Measurements from ENCODE around the gene SHOC2.

Gene SHOC2

DNA sequence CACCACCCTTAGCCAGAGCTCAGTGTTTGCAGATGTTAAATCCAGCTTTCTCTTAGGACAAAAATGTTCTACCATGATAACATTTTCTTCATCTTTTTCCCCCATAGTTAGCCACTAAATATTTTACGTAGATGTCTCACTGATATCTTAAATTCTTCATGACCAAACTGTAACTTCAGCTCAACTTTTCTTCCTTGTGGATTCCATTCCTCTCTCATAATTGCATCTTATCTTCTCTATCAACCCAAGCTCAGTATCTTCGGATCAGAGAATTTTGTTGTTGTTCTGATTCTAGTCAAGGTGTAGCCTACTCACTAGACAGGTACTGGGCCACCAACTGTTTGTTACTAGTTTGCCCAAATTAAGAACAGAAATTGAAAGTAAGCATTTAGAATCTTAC is 60.2 kb downstream of the SHOC2 start:
- no peak for DNase-seq (ENCODE audit: low read depth in 1 of 2, low spot score in 1 of 2)

DNA sequence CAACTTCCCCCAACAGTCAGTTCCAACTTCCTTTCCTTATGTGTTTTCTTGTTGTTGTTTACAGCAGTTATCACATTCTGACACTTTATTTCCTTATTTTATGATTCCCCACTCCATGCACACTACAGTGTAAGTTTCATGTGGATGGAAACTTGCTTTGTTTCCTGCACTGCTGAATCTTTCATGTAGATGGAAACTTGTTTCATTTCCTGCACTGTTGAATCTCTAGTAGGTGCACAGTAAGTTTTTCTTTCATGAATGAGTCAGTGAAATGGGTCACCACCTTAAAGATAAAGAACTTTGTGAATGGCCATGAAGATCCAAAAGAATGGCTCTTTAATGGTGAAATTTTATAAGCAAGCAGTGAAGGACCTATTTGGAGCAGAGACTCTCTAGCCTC is 61.4 kb downstream of the SHOC2 start:
- DNase-seq (ENCODE audit: low read depth in 1 of 2, low spot score in 1 of 2), result no peak

DNA sequence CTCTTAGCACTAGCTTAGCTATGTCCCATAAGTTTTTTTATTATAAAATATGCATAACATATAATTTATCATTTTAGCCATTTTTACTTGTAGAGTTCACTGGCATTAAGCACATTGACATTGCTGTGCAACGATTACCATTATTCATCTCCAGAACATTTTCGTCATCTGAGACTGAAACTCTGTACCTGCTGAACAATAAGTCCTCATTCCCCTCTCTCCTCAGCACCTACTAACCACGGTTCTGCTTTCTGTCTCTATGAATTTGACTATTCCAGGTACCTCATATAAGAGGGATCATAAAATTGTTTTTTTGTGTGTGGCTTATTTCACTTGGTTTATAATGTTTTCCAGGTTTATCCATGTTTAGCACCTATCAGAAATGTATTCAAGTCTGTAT is 64.1 kb downstream of the SHOC2 start:
- DNase-seq (ENCODE audit: low read depth in 1 of 2, low spot score in 1 of 2), result no peak

DNA sequence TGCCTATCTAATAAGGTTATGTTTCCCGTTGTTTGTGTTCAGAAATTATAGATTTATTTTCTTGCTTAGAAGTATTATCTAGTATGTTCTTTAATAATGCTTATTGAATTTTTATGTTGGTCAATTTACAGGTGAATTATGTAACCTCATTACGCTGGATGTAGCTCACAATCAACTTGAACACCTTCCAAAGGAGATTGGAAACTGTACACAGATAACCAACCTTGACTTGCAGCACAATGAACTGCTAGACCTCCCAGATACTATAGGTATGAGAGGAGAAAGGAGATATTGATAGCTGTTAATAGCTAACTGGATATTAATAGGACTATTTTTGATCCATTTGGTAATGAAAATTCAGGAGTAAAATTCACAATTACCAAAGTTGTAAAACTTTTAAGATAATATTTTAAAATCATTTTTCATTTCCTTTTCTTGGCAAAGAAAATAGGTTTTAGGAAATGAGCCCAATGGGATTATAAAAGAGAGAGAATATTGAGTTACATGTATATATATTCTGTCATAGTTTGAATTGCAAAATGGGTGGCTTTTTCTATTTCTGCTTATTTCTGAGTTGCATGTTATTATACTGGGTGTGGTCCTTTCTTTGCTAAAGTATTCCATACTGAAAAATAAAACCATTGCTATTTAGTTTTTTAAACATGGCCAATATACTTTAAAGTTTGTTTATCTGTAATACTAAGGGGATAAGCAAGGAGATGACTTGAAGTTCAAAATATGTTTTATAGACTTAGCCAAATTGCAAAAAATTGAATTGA is 66.3 kb downstream of the SHOC2 start:
- no peak for DNase-seq (ENCODE audit: low read depth in 1 of 2, low spot score in 1 of 2)

DNA sequence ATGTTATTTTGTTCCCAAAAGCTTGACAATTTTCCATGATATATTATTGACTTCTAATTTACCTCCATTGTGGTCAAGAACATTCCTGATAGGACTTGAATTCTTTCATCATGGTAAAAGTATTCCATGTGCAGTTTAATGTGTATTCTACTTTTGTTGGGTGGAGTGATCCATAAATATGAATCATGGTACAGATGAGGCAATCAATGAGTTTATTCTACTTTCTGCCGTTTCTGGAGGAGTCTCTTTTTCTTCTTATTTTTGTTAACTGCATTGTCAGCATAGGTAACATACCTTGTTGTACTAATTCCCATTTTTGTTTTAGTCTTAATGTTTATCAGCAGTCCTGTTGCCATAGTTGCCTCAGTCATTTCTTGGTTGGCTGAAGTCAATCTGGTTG is 69.6 kb downstream of the SHOC2 start:
- no peak for DNase-seq (ENCODE audit: low read depth in 1 of 2, low spot score in 1 of 2)

DNA sequence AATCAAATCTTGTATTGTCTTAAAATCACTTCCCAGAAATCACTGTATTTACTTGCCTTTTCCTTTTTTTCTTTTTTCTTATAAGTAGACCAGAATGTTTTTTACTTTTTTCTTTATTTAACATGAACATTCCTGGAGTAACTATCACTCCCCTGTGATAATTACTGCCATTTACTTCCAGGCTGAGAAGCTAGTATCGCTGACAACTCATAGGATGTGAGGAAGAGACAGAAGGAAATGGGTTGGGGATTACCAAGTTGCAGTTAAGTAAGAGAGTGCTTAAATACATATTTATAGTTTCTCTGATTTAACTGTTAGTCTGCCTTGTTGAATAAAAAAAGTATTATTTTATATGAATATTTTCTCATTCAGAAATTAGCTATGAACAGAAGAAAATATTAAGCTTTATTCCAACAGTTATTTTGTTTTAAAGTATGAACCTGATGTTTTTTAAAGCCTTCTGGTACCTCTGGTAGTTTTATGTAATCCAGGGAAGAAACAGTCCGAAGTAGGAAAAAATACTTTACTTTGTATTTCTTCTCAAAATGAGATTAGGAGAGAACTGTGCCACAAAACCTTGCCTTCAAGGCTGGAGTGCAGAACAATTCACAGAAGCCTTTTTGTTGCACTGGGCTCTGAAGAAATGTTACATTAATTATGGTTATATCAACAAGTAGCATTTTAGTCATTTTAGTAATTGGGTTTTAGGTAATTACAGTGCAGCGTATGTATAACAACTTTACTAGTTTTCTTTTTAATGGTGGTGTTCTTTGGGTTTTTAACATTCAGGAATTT is 72.8 kb downstream of the SHOC2 start:
- no peak for DNase-seq (ENCODE audit: low read depth in 1 of 2, low spot score in 1 of 2)

DNA sequence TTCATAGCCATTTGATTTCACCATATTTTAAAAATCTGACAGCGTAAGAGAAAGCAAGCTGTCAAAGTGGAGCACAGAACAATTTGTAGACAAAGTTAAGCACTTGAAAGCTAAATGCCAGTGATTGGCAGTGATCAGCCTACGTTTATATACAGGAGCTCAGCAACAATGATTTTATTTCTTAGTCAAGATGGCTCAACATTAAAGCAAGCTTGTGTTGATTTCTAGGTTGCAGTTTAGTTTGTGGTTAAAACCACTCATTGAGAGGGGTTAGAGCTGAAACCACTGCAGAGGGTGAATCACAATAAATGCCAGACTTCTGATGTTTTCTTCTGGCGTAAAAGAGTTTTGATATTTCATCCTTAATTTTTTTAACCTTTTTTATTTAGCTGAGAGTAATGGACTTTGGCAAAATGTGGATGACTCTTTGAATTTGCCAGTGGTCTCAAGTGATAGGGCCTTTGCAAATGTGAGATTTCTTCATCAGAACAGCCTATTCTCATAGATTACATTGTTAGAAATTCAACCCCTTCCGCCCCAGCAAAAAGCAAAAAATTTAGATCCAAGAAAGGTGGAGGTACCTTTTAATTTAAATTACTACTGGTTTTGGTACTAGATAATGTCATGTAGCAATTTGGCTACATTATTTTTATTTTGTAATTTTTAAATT is 73.8 kb downstream of the SHOC2 start:
- DNase-seq (ENCODE audit: low read depth in 1 of 2, low spot score in 1 of 2), result no peak

DNA sequence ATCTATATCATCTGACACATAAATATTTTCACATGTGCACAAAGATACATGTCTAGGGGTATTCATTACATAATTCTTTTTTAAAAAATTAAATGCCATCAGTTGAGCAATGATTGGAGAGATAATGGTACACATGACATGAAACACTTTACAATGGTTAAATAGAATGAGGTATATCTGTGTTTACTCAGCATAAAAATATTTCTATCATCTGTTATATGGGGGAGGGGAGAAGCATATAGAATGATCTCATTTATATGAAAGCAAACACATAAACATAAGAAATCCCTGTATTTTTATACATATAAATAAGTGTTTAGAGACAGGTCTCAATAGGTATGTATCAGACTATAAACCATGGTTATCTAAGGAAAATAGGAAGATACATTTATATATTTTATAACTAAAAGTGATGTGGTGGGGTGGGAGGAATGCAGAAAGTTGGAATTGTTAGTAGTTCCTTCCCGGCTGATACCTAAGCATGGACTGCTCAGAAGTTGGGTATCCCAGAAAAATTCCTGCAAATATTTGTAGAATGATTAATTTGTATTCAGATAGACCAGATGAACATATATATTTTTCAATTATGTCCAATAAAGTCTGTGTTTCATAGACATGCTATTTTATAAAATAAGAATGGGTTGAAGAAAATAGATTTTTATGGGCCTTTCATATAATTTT is 75.1 kb downstream of the SHOC2 start:
- no peak for DNase-seq (ENCODE audit: low read depth in 1 of 2, low spot score in 1 of 2)

DNA sequence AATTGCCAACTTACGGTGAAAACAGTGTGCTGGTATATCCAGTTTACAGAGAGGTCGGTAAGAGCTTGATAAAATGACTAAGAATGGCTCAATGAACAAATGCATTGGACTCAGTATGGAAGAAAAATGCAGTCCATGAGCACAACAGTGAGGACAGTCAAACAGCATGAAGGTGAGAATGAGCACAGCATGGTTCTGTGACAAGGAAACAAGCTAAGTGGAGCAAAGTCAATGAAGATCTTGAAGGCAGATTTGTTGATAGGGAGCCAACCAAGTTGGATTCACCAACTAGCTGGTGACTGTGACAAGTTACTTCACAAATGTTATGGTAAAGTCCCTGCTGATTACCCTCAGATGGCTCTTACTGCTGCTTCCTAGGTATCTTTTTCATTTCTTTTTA is 75.9 kb downstream of the SHOC2 start:
- DNase-seq (ENCODE audit: low read depth in 1 of 2, low spot score in 1 of 2), result no peak

DNA sequence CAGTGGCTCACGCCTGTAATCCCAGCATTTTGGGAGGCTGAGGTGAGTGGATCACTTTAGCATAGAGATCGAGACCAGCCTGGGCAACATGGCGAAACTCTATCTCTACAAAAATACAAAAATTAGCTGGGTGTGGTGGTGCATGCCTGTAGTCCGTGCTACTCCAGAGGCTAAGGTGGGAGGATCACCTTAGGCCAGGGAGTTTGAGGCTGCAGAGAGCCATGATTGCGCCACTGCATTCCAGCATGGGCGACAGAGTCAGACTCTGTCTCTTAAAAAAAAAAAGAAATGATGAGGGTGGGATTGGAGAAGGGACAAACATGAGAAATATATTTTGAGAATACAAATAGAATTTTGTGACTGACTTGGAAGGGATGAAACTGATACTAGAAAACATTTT is 76.9 kb downstream of the SHOC2 start:
- no peak for DNase-seq (ENCODE audit: low read depth in 1 of 2, low spot score in 1 of 2)

DNA sequence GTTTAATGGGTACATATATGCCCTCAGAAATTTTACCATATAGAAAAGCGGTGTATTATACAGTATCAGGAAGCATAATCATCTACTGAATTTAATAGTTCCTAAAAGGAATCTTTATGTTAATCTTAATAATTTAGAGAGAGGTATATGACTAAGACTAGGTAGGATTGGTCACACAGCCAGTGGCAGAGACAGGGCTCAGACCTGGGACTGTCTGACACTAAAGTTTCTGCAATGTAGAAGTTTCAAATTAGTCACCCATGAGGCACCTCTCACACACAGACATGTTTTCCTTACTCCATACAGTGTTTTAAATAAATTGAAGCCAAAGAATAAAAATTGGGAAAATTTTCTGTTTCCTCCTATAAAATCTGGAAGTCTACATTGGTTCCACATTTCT is 84.6 kb downstream of the SHOC2 start:
- DNase-seq (ENCODE audit: low read depth in 1 of 2, low spot score in 1 of 2), result no peak

DNA sequence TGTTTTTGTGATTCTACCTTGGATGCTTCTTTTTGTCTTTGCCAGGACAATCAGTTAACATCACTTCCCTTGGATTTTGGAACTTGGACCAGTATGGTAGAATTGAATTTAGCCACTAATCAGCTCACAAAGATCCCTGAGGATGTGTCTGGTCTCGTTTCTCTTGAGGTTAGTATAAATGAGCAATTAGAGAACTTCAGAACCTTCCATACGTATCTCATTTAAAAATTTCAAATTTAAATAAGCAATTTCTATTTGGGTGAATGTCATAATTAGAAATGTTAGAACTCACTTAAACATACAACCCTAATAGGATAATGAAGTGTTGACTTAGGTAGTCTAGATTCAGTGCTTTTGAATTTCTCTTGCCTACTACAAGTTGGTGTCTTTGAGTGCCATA is 88.1 kb downstream of the SHOC2 start:
- DNase-seq (ENCODE audit: low read depth in 1 of 2, low spot score in 1 of 2), result no peak

DNA sequence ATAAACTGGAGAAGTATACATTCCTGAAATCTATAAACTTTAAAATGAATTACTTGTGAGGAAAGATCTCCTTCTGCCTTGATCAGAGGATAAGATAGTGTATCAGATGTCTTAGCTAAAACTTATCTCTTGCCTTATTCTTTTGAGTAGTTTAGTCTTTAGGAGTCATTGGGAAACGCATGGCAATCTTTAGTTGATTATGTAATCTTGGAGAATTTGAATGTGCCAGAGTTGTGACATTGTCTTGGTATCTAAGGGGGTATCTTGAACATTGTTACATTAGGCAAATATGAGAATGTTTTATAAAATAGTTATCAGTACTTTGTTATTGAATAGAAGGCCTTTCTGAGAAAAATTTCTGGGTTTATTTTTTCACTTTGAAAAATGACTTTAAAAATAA is 95.8 kb downstream of the SHOC2 start:
- DNase-seq (ENCODE audit: low read depth in 1 of 2, low spot score in 1 of 2), result no peak

DNA sequence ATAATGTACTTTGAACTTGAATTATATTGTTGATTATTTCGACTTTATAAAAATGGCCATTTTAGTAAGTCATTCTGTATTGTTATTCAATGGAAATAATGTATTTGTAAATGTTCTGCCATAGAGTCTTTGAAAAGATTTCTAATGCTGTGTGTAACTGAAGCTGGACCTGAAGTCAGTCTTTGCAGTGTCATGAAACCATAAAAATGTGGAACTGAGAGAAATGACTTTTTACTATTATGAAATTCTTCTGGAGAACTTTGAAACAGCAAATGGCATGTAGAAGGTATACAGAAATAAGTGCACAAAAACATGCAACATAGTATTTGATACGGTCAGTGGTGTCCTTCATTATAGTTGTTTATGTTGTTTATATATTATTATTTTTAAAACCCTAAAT is 97.7 kb downstream of the SHOC2 start:
- no peak for DNase-seq (ENCODE audit: low read depth in 1 of 2, low spot score in 1 of 2)

DNA sequence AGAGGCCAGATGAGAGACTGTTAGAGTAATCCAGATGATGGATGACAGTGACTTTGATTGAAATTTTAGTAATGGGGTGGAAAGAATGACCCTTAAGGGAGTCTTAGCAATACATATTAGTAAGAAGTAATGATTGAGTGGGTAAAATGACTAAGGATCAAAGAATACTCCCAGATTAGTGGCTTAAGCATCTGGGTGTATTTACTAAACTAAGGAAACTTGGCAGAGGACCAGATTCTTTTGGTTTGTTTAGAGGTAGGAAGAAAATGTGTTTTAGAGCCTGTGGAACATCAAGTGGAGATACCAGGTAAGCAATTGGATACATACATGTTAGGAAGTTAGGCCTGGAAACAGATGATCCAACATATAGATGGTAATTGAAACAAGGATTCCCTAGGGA is 98.6 kb downstream of the SHOC2 start:
- no peak for DNase-seq (ENCODE audit: low read depth in 1 of 2, low spot score in 1 of 2)

DNA sequence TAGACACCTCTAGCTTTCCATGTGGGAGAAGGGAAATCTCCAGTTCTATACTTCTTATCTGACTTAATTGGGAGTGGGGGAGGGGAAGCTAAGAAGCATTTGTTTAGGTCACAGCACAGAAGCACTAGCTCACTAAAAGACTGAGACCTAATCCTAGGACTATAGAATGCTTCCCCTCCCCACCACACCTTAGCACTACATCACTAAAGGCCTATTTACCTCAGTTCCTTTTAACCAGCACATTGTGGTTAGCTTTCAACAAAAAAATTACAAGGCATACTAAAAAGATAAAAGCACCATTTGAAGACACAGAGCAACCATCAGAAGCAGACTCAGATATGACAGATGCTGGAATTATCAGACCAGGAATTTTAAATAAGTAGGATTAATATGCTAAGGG is 103.7 kb downstream of the SHOC2 start:
- DNase-seq (ENCODE audit: low read depth in 1 of 2, low spot score in 1 of 2), result no peak

DNA sequence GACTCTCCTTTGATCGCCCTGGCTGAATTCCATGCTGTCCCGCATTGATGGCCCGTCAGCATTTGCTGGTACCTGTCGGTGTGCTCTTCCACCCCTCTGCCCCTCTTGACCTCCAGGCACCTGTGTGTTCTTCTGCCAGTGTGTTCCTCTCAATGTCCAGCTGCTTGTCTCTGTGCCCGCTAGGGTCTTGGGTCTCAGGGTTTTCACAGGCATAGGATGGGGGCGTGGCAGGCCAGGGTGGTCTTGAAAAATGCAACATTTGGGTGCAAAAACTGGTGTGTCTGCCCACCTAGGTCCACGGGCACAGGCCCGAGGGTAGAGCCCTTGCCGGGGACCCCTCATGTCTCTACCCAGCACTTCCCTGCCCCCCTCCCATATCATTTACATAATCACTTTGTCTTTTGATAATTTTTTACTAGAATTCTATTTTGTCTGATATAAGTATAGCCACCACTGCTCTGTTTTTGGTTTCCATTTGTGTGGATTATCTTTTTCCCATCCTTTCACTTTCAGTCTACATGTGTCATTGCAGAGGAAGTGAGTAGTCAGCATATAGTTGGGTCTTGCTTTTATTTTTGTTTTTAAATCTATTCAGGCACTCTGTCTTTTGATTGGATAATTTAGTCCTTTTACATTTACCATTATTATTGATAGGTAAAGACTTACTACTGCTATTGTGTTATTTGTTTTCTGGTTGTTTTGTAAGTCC is 110.8 kb downstream of the SHOC2 start:
- DNase-seq (ENCODE audit: low read depth in 1 of 2, low spot score in 1 of 2), result no peak

DNA sequence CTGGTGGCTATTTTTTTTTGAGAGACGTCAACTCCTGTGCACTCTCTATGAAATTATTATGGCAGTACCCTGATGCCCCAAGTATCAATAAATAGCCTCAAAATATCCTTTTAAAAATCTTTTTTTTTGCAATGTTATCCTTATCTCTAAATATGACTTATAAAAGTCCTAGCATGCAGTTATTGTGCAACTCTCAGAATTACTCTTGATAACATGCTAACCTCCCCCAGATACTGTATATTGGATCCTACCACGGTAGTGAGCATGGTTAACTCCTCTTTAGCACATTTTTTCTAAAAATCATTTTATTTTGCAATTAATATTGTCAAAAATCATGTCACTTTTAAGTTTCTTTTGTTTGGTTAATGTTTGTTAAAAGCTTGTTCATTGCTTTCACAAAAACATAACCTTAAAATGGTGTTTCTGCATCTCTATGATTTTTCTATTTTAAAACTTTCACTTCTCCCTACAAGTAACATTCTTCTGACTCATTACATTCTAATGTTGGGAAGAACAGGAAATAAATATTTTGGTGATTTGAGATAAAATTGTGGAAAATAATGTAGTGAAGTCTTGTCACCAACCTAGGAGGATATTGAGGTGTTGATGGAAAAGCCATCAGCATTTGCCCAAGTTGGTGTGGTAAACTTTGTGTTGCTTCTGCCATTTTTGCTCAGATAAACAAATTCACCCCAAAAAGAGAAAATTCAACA is 115.3 kb downstream of the SHOC2 start:
- DNase-seq (ENCODE audit: low read depth in 1 of 2, low spot score in 1 of 2), result no peak

DNA sequence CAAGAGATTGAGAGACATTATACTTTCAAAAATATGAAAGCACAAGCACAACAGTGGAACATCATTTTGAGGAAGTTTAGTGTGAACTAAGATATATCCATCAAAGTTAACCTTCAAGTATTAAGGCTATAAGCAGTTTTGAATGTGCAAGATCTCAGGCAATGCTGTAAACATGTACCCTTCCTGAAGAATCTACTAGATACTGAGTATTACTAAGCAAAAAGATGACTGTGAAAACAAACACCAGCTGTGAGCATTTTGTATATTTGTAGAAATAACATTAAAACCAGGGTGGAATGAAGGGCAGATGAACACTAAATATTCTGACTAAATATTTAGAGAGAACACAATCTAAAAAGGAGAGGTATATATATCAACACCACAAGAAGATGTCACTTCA is 116.1 kb downstream of the SHOC2 start:
- no peak for DNase-seq (ENCODE audit: low read depth in 1 of 2, low spot score in 1 of 2)

DNA sequence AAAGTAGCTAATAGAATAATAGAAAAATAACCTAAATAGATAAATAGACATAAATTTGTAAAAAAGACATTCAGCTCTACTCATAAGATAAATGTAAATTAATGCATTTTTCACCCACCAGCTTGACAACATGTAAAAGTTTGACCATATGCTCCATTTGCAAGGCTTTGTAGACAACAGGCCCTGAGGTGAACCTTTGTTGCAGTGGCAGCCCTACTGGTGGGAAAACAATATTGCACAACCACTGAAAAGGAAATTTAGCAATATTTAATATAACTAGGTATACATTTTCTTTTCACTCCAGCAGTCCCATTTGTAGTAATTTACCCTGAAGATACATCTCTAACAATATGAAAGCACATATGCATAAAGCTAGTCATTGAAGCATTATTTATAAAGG is 118.5 kb downstream of the SHOC2 start:
- no peak for DNase-seq (ENCODE audit: low read depth in 1 of 2, low spot score in 1 of 2)

Data from activated T-helper 1 cell treated with anti-CD3 and anti-CD28 coated beads, Interleukin-2, amount 50 U/mL, for 16 hours (primary cell).